HepG2 (cell line): ENCODE results near the gene SELENOM. TPM values are rescaled to one million over a fixed set of nuclear protein-coding genes. Genes with fewer than 3 reads are reported as not detected.

ENCODE experiments used
- ATF7-NPFF ChIP-seq: sonication (generic); formaldehyde crosslinking; IDR thresholded peaks from 2 replicates; pipeline ENCODE4 v1.8.1; 2023; ENCODE audit warnings: mild to moderate bottlenecking, low read depth, missing genetic modification reagents, moderate library complexity
- TARDBP ChIP-seq: sonication (generic); formaldehyde crosslinking; IDR thresholded peaks from 2 replicates; pipeline ENCODE4 v1.8.0; 2022; ENCODE audit warnings: mild to moderate bottlenecking, missing genetic modification reagents
- ZNF567 ChIP-seq: sonication (generic); formaldehyde crosslinking; IDR thresholded peaks from 2 replicates; pipeline ENCODE4 v1.8.1; 2023; ENCODE audit warnings: mild to moderate bottlenecking, missing genetic modification reagents, borderline replicate concordance
- ZNF75D ChIP-seq: sonication (generic); formaldehyde crosslinking; IDR thresholded peaks from 2 replicates; pipeline ENCODE4 v1.8.1; 2023; ENCODE audit warnings: missing genetic modification reagents, mild to moderate bottlenecking, borderline replicate concordance
- polyA plus RNA-seq, 8 experiments: library from polyadenylated mRNA; depleted of rRNA in 3 of 8; stranded (reverse) in 7 of 8; unstranded in 1 of 8; fragments of >200 nt; fragmentation: Illumina TruSeq in 4 of 8; extraction: Trizol in 4 of 8; gene quantifications; 2 replicates each; pipeline versions ENCODE4 v1.2.1 to v1.2.3, GENCODE V29; 2011 to 2016; ENCODE audit warnings: low read depth in 4 of 8, missing spikeins in 1 of 8, mixed read lengths in 1 of 8; ENCODE audit not compliant: insufficient read depth in 1 of 8
- total RNA-seq, 5 experiments: library from RNA; depleted of rRNA; stranded (reverse); fragments of >200 nt; fragmentation: Illumina TruSeq; extraction: Trizol; gene quantifications; 2 replicates each; pipeline ENCODE4 v1.2.3, GENCODE V29; 2016; ENCODE audit warnings: low read depth in 1 of 5
- TF ChIP-seq, protein P1 (sequence below): IDR thresholded peaks from 2 replicates; pipeline ENCODE4 v1.6.1; 2016; ENCODE audit warnings: low read depth, missing genetic modification reagents, missing compliant biosample characterization
- TF ChIP-seq, protein P2 (sequence below): sonication (generic); formaldehyde crosslinking; IDR thresholded peaks from 2 replicates; pipeline ENCODE4 v1.8.0; 2022; ENCODE audit warnings: missing genetic modification reagents, mild to moderate bottlenecking, inconsistent platforms, borderline replicate concordance
- TF ChIP-seq, protein P3 (sequence below): sonication (generic); formaldehyde crosslinking; IDR thresholded peaks from 2 replicates; pipeline ENCODE4 v1.9.0; 2021; ENCODE audit warnings: mild to moderate bottlenecking, missing genetic modification reagents

The SELENOM gene
- total and polyA plus RNA-seq, 2 of the 13 experiments (the other 11 are each of a cell fraction or from before 2014, with no cell fraction given), result 4.1 to 4.3 TPM

- TF ChIP-seq, protein P1, sequence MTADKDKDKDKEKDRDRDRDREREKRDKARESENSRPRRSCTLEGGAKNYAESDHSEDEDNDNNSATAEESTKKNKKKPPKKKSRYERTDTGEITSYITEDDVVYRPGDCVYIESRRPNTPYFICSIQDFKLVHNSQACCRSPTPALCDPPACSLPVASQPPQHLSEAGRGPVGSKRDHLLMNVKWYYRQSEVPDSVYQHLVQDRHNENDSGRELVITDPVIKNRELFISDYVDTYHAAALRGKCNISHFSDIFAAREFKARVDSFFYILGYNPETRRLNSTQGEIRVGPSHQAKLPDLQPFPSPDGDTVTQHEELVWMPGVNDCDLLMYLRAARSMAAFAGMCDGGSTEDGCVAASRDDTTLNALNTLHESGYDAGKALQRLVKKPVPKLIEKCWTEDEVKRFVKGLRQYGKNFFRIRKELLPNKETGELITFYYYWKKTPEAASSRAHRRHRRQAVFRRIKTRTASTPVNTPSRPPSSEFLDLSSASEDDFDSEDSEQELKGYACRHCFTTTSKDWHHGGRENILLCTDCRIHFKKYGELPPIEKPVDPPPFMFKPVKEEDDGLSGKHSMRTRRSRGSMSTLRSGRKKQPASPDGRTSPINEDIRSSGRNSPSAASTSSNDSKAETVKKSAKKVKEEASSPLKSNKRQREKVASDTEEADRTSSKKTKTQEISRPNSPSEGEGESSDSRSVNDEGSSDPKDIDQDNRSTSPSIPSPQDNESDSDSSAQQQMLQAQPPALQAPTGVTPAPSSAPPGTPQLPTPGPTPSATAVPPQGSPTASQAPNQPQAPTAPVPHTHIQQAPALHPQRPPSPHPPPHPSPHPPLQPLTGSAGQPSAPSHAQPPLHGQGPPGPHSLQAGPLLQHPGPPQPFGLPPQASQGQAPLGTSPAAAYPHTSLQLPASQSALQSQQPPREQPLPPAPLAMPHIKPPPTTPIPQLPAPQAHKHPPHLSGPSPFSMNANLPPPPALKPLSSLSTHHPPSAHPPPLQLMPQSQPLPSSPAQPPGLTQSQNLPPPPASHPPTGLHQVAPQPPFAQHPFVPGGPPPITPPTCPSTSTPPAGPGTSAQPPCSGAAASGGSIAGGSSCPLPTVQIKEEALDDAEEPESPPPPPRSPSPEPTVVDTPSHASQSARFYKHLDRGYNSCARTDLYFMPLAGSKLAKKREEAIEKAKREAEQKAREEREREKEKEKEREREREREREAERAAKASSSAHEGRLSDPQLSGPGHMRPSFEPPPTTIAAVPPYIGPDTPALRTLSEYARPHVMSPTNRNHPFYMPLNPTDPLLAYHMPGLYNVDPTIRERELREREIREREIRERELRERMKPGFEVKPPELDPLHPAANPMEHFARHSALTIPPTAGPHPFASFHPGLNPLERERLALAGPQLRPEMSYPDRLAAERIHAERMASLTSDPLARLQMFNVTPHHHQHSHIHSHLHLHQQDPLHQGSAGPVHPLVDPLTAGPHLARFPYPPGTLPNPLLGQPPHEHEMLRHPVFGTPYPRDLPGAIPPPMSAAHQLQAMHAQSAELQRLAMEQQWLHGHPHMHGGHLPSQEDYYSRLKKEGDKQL (CRISPR knock-in tag), result peak; percentile 68; the same call in 1 of the 2 replicates
- TF ChIP-seq, protein P2, sequence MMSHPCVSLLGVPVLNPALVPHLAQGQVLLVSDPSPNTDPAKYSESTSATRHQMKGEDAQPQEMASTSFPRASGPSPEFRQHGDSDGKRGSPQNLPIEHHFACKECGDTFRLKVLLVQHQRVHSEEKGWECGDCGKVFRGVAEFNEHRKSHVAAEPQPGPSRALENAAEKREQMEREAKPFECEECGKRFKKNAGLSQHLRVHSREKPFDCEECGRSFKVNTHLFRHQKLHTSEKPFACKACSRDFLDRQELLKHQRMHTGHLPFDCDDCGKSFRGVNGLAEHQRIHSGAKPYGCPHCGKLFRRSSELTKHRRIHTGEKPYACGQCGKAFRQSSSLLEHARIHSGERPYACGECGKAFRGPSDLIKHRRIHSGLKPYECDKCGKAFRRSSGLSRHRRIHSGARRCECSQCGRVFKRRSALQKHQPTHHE (CRISPR knock-in tag), result no peak
- TF ChIP-seq TARDBP (CRISPR knock-in tag), result peak; percentile 79
- TF ChIP-seq, protein P3, sequence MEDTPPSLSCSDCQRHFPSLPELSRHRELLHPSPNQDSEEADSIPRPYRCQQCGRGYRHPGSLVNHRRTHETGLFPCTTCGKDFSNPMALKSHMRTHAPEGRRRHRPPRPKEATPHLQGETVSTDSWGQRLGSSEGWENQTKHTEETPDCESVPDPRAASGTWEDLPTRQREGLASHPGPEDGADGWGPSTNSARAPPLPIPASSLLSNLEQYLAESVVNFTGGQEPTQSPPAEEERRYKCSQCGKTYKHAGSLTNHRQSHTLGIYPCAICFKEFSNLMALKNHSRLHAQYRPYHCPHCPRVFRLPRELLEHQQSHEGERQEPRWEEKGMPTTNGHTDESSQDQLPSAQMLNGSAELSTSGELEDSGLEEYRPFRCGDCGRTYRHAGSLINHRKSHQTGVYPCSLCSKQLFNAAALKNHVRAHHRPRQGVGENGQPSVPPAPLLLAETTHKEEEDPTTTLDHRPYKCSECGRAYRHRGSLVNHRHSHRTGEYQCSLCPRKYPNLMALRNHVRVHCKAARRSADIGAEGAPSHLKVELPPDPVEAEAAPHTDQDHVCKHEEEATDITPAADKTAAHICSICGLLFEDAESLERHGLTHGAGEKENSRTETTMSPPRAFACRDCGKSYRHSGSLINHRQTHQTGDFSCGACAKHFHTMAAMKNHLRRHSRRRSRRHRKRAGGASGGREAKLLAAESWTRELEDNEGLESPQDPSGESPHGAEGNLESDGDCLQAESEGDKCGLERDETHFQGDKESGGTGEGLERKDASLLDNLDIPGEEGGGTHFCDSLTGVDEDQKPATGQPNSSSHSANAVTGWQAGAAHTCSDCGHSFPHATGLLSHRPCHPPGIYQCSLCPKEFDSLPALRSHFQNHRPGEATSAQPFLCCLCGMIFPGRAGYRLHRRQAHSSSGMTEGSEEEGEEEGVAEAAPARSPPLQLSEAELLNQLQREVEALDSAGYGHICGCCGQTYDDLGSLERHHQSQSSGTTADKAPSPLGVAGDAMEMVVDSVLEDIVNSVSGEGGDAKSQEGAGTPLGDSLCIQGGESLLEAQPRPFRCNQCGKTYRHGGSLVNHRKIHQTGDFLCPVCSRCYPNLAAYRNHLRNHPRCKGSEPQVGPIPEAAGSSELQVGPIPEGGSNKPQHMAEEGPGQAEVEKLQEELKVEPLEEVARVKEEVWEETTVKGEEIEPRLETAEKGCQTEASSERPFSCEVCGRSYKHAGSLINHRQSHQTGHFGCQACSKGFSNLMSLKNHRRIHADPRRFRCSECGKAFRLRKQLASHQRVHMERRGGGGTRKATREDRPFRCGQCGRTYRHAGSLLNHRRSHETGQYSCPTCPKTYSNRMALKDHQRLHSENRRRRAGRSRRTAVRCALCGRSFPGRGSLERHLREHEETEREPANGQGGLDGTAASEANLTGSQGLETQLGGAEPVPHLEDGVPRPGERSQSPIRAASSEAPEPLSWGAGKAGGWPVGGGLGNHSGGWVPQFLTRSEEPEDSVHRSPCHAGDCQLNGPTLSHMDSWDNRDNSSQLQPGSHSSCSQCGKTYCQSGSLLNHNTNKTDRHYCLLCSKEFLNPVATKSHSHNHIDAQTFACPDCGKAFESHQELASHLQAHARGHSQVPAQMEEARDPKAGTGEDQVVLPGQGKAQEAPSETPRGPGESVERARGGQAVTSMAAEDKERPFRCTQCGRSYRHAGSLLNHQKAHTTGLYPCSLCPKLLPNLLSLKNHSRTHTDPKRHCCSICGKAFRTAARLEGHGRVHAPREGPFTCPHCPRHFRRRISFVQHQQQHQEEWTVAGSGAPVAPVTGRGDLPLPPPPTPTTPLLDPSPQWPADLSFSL (CRISPR knock-in tag), result peak; percentile 74; the same call in 1 of the 2 replicates
- no peak for TF ChIP-seq ZNF75D (CRISPR knock-in tag)
- 0 out of 2 replicates have a peak, but pooled peaks have one; percentile 27 for TF ChIP-seq ZNF567 (CRISPR knock-in tag)
- TF ChIP-seq ATF7-NPFF (CRISPR knock-in tag), result peak; percentile 79; the same call in 1 of the 2 replicates
These were observed 51.7 kb downstream of the SELENOM start (continued) for GRCh38 chr22:31055635-31056159.
